ENCODE measurements around the gene CTRB1. TPM values are rescaled to one million over a fixed set of nuclear protein-coding genes. Genes with fewer than 3 reads are reported as not detected.
A peak's percentile ranks its signal among the peaks of the same experiment; 100 is the strongest.

The CTRB1 gene
- total RNA-seq, 1 experiment from 2014 or later, result not detected

- Mint-ChIP-seq H3K27ac (ENCODE audit: unreplicated experiment) (no peak overlapping the region), H3K9me3 (ENCODE audit: unreplicated experiment) (no peaks in the 10 kb centered on the region), H3K27me3 (ENCODE audit: insufficient read depth, unreplicated experiment) (peaks cover 3% of the 10 kb centered on the region), H3K4me3 (ENCODE audit: unreplicated experiment) (peak overlapping the region; percentile 58), H3K4me1 (ENCODE audit: low read depth, unreplicated experiment) (peaks cover 11% of the 10 kb centered on the region), H3K36me3 (ENCODE audit: insufficient read depth, unreplicated experiment) (no peaks in the 10 kb centered on the region)
- intact Hi-C loops (cut with micrococcal nuclease; ENCODE audit: unreplicated experiment), result loop anchor here (2.0 to 5.0 kb wide), 3 partner anchors 34 to 567 kb away; partner anchors contain the start of genes KARS1 and TERF2IP
- POLR2A ChIA-PET, result no interaction called here
- Histone ChIP-seq H3K36me3 (ENCODE audit: control insufficient read depth, insufficient read depth, low read length) (no peaks in the 10 kb centered on the region), H3K9me3 (no peaks in the 10 kb centered on the region), H3K4me3 (ENCODE audit: low read depth, low read length) (peak overlapping the region; percentile 21), H3K27me3 (replicated peaks; ENCODE audit: control insufficient read depth, insufficient read depth, low read length) (no peaks in the 10 kb centered on the region), H3K4me1 (no peaks in the 10 kb centered on the region)
- BruUV-seq (replicated peaks), result no TSS peak
- CTCF ChIA-PET, result interaction anchor here (0.5 to 1.5 kb wide), 8 partner anchors 11 to 201 kb away, joined by 3 to 9 read pairs (median 4); no protein-coding TSS in a partner anchor
- DNase-seq, result peak in 1 of 2 experiments; percentile 27
- no peak for TF ChIP-seq CTCF (IDR thresholded peaks at IDR 0.05; ENCODE audit: insufficient read depth in 1 of 2, low read depth in 1 of 2, low read length in 1 of 2, severe bottlenecking in 1 of 2, unreplicated experiment in 1 of 2)
Observed at GRCh38 chr16:75198135-75198600, 20.6 kb upstream of the CTRB1 start.

GRCh38 chr16:75202069-75202590, 16.7 kb upstream of the CTRB1 start:
- ChIA-PET POLR2A (interaction anchor here (0.6 kb wide), 1 partner anchor 106 kb away, joined by 4 read pairs; no protein-coding TSS in a partner anchor), CTCF (no interaction called here)
- H3K9me3 ChIP-seq, result no peaks in the 10 kb centered on the region
- H3K36me3 Mint-ChIP-seq (ENCODE audit: insufficient read depth, unreplicated experiment), result peaks cover 6% of the 10 kb centered on the region
- H3K4me1 ChIP-seq, result no peaks in the 10 kb centered on the region
- H3K4me3 Mint-ChIP-seq (ENCODE audit: unreplicated experiment), result no peak overlapping the region
- peak in 1 of 2 experiments; percentile 12 for DNase-seq
- no peaks in the 10 kb centered on the region for H3K36me3 ChIP-seq (ENCODE audit: control insufficient read depth, insufficient read depth, low read length)
- no peak for TF ChIP-seq CTCF (IDR thresholded peaks at IDR 0.05; ENCODE audit: insufficient read depth in 1 of 2, low read depth in 1 of 2, low read length in 1 of 2, severe bottlenecking in 1 of 2, unreplicated experiment in 1 of 2)
- peaks cover 11% of the 10 kb centered on the region for H3K4me1 Mint-ChIP-seq (ENCODE audit: low read depth, unreplicated experiment)
- no peaks in the 10 kb centered on the region for H3K9me3 Mint-ChIP-seq (ENCODE audit: unreplicated experiment)
- BruUV-seq (replicated peaks), result no TSS peak
- intact Hi-C loops (cut with micrococcal nuclease; ENCODE audit: unreplicated experiment), result no loop called here
- peaks cover 3% of the 10 kb centered on the region for H3K27me3 Mint-ChIP-seq (ENCODE audit: insufficient read depth, unreplicated experiment)
- no peak overlapping the region for H3K4me3 ChIP-seq (ENCODE audit: low read depth, low read length)
- no peak overlapping the region for H3K27ac Mint-ChIP-seq (ENCODE audit: unreplicated experiment)
- no peaks in the 10 kb centered on the region for H3K27me3 ChIP-seq (replicated peaks; ENCODE audit: control insufficient read depth, insufficient read depth, low read length)

- no peaks in the 10 kb centered on the region for H3K9me3 Mint-ChIP-seq (ENCODE audit: unreplicated experiment)
- no peak for TF ChIP-seq CTCF (IDR thresholded peaks at IDR 0.05; ENCODE audit: insufficient read depth in 1 of 2, low read depth in 1 of 2, low read length in 1 of 2, severe bottlenecking in 1 of 2, unreplicated experiment in 1 of 2)
- POLR2A ChIA-PET, result no interaction called here
- H3K27me3 Mint-ChIP-seq (ENCODE audit: insufficient read depth, unreplicated experiment), result peaks cover 3% of the 10 kb centered on the region
- DNase-seq, result no peak
- H3K4me3 Mint-ChIP-seq (ENCODE audit: unreplicated experiment), result no peak overlapping the region
- BruUV-seq (replicated peaks), result no TSS peak
- Histone ChIP-seq H3K27me3 (replicated peaks; ENCODE audit: control insufficient read depth, insufficient read depth, low read length) (no peaks in the 10 kb centered on the region), H3K4me1 (no peaks in the 10 kb centered on the region), H3K4me3 (ENCODE audit: low read depth, low read length) (no peak overlapping the region), H3K36me3 (ENCODE audit: control insufficient read depth, insufficient read depth, low read length) (no peaks in the 10 kb centered on the region), H3K9me3 (no peaks in the 10 kb centered on the region)
- H3K27ac Mint-ChIP-seq (ENCODE audit: unreplicated experiment), result no peak overlapping the region
- peaks cover 5% of the 10 kb centered on the region for H3K4me1 Mint-ChIP-seq (ENCODE audit: low read depth, unreplicated experiment)
- intact Hi-C loops (cut with micrococcal nuclease; ENCODE audit: unreplicated experiment), result no loop called here
- peaks cover 6% of the 10 kb centered on the region for H3K36me3 Mint-ChIP-seq (ENCODE audit: insufficient read depth, unreplicated experiment)
- CTCF ChIA-PET, result interaction anchor here (1.1 kb wide), 1 partner anchor 17 kb away, joined by 4 read pairs; no protein-coding TSS in a partner anchor
Observed at GRCh38 chr16:75203096-75203495, 15.7 kb upstream of the CTRB1 start.
